ENCODE data around the gene NETO2. TPM values are rescaled to one million over a fixed set of nuclear protein-coding genes. Genes with fewer than 3 reads are reported as not detected.
A peak's percentile ranks its signal among the peaks of the same experiment; 100 is the strongest.

The NETO2 gene
- total and polyA plus RNA-seq, 2 of the 13 experiments (the other 11 are each of a cell fraction or from before 2014, with no cell fraction given): 8.2 to 13.5 TPM

DNA sequence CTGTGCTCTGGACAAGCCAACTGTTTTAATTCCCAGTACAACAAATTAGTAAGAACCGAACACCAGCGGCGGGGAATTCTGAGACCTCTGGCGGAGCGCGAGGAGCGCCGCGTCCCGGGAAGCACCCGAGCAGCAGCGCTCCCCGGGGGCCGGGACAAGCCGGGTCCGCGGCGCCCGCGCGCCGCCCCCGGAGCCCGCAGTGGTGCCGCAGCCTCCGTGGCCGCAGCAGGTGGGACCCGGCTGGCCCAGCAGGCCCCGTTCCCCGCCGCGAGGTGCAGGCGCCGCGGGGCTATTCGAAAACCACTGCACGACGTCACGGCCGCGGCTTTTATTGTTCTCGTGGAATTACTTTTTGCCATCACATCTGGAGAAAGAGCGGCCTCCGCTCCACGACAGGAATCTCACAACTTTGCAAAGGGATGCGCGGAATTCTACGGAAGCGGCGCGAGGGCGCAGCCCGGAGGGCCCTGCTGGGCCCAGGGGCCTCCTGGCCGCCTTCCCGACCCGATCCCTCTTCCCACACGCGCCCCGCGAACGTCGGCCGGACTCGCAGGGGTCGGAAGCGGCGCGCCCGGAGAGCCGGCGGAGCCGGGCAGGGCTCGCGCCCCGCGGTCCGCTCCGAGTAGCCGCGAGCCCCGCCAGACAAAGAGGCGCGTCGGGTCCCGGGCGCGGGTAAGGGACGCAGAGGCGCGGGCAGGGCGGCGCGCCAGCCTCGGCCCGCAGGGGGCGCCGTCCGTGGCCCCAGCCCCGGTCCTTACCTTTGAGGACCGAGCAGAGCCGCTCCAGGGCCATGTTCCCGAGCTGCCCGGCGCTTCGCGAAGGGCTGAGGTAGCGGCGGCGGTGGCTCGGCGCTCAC, 696 bp downstream of the NETO2 start (continued):
- TF ChIP-seq, protein P1, sequence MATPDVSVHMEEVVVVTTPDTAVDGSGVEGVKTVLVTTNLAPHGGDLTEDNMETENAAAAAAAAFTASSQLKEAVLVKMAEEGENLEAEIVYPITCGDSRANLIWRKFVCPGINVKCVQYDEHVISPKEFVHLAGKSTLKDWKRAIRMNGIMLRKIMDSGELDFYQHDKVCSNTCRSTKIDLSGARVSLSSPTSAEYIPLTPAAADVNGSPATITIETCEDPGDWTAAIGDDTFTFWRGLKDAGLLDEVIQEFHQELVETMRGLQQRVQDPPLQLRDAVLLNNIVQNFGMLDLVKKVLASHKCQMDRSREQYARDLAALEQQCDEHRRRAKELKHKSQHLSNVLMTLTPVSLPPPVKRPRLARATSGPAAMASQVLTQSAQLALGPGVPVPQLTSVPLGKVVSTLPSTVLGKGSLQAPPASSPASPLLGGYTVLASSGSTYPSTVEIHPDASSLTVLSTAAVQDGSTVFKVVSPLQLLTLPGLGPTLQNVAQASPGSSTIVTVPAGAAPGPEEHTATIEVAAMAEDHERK (CRISPR knock-in tag; IDR thresholded peaks at IDR 0.05; ENCODE audit: low read depth): no peak
- TF ChIP-seq ZNF816 (CRISPR knock-in tag; IDR thresholded peaks at IDR 0.05; ENCODE audit: borderline replicate concordance): no peak; the same call in 1 of the 2 replicates
- no peak for TF ChIP-seq ZNF577 (CRISPR knock-in tag; IDR thresholded peaks at IDR 0.05; ENCODE audit: borderline replicate concordance, low read depth)
- TF ChIP-seq HDAC1 (CRISPR knock-in tag; IDR thresholded peaks at IDR 0.05): peak; percentile 38; the same call in 1 of the 2 replicates
- TF ChIP-seq U2AF1 (optimal IDR thresholded peaks at IDR 0.05; ENCODE audit: low read depth, low read length): no peak
- TF ChIP-seq ZBTB20 (CRISPR knock-in tag; IDR thresholded peaks at IDR 0.05; ENCODE audit: borderline replicate concordance, low read depth): no peak
- TF ChIP-seq CEBPG (CRISPR knock-in tag; IDR thresholded peaks at IDR 0.05): no peak
- TF ChIP-seq ZNF282 (IDR thresholded peaks at IDR 0.05; ENCODE audit: partially characterized antibody): no peak
- TF ChIP-seq, protein P2, sequence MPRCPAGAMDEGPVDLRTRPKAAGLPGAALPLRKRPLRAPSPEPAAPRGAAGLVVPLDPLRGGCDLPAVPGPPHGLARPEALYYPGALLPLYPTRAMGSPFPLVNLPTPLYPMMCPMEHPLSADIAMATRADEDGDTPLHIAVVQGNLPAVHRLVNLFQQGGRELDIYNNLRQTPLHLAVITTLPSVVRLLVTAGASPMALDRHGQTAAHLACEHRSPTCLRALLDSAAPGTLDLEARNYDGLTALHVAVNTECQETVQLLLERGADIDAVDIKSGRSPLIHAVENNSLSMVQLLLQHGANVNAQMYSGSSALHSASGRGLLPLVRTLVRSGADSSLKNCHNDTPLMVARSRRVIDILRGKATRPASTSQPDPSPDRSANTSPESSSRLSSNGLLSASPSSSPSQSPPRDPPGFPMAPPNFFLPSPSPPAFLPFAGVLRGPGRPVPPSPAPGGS (CRISPR knock-in tag; IDR thresholded peaks at IDR 0.05): no peak; the same call in 1 of the 2 replicates
- TF ChIP-seq, protein P3, sequence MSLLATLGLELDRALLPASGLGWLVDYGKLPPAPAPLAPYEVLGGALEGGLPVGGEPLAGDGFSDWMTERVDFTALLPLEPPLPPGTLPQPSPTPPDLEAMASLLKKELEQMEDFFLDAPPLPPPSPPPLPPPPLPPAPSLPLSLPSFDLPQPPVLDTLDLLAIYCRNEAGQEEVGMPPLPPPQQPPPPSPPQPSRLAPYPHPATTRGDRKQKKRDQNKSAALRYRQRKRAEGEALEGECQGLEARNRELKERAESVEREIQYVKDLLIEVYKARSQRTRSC (CRISPR knock-in tag; IDR thresholded peaks at IDR 0.05; ENCODE audit: low read depth): no peak
- TF ChIP-seq POGZ (CRISPR knock-in tag; IDR thresholded peaks at IDR 0.05): no peak; the same call in 1 of the 2 replicates
- peak; percentile 76; the same call in 1 of the 2 replicates for TF ChIP-seq ZNF431 (CRISPR knock-in tag; IDR thresholded peaks at IDR 0.05; ENCODE audit: borderline replicate concordance, low read depth)
- TF ChIP-seq, protein P4, sequence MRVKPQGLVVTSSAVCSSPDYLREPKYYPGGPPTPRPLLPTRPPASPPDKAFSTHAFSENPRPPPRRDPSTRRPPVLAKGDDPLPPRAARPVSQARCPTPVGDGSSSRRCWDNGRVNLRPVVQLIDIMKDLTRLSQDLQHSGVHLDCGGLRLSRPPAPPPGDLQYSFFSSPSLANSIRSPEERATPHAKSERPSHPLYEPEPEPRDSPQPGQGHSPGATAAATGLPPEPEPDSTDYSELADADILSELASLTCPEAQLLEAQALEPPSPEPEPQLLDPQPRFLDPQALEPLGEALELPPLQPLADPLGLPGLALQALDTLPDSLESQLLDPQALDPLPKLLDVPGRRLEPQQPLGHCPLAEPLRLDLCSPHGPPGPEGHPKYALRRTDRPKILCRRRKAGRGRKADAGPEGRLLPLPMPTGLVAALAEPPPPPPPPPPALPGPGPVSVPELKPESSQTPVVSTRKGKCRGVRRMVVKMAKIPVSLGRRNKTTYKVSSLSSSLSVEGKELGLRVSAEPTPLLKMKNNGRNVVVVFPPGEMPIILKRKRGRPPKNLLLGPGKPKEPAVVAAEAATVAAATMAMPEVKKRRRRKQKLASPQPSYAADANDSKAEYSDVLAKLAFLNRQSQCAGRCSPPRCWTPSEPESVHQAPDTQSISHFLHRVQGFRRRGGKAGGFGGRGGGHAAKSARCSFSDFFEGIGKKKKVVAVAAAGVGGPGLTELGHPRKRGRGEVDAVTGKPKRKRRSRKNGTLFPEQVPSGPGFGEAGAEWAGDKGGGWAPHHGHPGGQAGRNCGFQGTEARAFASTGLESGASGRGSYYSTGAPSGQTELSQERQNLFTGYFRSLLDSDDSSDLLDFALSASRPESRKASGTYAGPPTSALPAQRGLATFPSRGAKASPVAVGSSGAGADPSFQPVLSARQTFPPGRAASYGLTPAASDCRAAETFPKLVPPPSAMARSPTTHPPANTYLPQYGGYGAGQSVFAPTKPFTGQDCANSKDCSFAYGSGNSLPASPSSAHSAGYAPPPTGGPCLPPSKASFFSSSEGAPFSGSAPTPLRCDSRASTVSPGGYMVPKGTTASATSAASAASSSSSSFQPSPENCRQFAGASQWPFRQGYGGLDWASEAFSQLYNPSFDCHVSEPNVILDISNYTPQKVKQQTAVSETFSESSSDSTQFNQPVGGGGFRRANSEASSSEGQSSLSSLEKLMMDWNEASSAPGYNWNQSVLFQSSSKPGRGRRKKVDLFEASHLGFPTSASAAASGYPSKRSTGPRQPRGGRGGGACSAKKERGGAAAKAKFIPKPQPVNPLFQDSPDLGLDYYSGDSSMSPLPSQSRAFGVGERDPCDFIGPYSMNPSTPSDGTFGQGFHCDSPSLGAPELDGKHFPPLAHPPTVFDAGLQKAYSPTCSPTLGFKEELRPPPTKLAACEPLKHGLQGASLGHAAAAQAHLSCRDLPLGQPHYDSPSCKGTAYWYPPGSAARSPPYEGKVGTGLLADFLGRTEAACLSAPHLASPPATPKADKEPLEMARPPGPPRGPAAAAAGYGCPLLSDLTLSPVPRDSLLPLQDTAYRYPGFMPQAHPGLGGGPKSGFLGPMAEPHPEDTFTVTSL (CRISPR knock-in tag; IDR thresholded peaks at IDR 0.05; ENCODE audit: borderline replicate concordance): no peak
- TF ChIP-seq SMYD3 (CRISPR knock-in tag; IDR thresholded peaks at IDR 0.05): peak; percentile 30; the same call in 1 of the 2 replicates
- TF ChIP-seq, protein P5, sequence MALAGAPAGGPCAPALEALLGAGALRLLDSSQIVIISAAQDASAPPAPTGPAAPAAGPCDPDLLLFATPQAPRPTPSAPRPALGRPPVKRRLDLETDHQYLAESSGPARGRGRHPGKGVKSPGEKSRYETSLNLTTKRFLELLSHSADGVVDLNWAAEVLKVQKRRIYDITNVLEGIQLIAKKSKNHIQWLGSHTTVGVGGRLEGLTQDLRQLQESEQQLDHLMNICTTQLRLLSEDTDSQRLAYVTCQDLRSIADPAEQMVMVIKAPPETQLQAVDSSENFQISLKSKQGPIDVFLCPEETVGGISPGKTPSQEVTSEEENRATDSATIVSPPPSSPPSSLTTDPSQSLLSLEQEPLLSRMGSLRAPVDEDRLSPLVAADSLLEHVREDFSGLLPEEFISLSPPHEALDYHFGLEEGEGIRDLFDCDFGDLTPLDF (CRISPR knock-in tag; IDR thresholded peaks at IDR 0.05): peak; percentile 61; the same call in 1 of the 2 replicates
- TF ChIP-seq ZNF335 (CRISPR knock-in tag; IDR thresholded peaks at IDR 0.05): no peak
- TF ChIP-seq SP5 (CRISPR knock-in tag; IDR thresholded peaks at IDR 0.05; ENCODE audit: borderline replicate concordance, low read depth): no peak
- TF ChIP-seq ZNF33A (CRISPR knock-in tag; IDR thresholded peaks at IDR 0.05; ENCODE audit: borderline replicate concordance): 0 out of 2 replicates have a peak, but pooled peaks have one; percentile 57

All from HepG2 (cell line).